Nephron (organoid): ENCODE measurements around the gene NPC1L1.

Experiments used
- H3K27ac Mint-ChIP-seq, 3 experiments: 2 replicates each; pipeline ENCODE4 v1.8.0; 2020; ENCODE audit warnings: mixed read lengths in 3 of 3, mild to moderate bottlenecking in 2 of 3, moderate library complexity in 1 of 3
- H3K27me3 Mint-ChIP-seq: 2 replicates; pipeline ENCODE4 v1.8.0; 2021; ENCODE audit warnings: low read depth, mild to moderate bottlenecking, moderate library complexity, mixed read lengths
- H3K36me3 Mint-ChIP-seq: 2 replicates; pipeline ENCODE4 v1.8.0; 2020; ENCODE audit warnings: low read depth, mixed read lengths
- H3K4me1 Mint-ChIP-seq: 2 replicates; pipeline ENCODE4 v1.8.0; 2020; ENCODE audit warnings: mixed read lengths
- H3K4me3 Mint-ChIP-seq, 3 experiments: 2 replicates each; pipeline ENCODE4 v1.8.0; 2020; ENCODE audit warnings: mild to moderate bottlenecking in 3 of 3, mixed read lengths in 3 of 3, moderate library complexity in 2 of 3
- H3K9me3 Mint-ChIP-seq: 2 replicates; pipeline ENCODE4 v1.8.0; 2020; ENCODE audit warnings: mixed read lengths
- TF ChIP-seq, protein P1 (sequence below), 3 experiments: fragments of 200-600 bp; sonication (generic); IDR thresholded peaks; one replicate each; pipeline ENCODE4 v1.5.0; 2021; ENCODE audit warnings: antibody characterized with exemption in 3 of 3; ENCODE audit not compliant: unreplicated experiment in 3 of 3

Gene NPC1L1

DNA sequence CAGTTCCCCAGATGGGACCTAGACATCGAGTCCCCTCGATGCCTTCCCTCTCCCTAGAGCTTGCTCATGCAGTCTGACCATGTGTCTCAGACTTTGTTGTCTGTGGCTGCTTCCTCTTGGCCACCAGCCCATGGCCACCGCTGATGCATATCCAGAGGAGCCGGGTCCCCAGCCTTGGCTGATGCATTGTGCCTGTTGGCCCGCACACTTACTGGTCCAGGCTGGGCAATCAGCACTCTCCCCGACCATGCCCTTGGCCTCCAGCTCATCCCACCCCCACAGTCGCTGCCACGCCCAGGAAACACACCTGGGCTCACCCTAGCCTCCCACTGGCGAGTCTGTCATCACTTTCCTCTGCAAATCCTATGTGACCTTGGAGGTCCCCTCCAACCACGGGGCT lies 10.1 kb downstream of the NPC1L1 start:
- H3K4me1 Mint-ChIP-seq, result no peaks in the 10 kb centered on the region
- H3K4me3 Mint-ChIP-seq, result no peak overlapping the region
- H3K9me3 Mint-ChIP-seq, result peaks cover 11% of the 10 kb centered on the region
- TF ChIP-seq, protein P1, sequence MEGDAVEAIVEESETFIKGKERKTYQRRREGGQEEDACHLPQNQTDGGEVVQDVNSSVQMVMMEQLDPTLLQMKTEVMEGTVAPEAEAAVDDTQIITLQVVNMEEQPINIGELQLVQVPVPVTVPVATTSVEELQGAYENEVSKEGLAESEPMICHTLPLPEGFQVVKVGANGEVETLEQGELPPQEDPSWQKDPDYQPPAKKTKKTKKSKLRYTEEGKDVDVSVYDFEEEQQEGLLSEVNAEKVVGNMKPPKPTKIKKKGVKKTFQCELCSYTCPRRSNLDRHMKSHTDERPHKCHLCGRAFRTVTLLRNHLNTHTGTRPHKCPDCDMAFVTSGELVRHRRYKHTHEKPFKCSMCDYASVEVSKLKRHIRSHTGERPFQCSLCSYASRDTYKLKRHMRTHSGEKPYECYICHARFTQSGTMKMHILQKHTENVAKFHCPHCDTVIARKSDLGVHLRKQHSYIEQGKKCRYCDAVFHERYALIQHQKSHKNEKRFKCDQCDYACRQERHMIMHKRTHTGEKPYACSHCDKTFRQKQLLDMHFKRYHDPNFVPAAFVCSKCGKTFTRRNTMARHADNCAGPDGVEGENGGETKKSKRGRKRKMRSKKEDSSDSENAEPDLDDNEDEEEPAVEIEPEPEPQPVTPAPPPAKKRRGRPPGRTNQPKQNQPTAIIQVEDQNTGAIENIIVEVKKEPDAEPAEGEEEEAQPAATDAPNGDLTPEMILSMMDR (IDR thresholded peaks at IDR 0.05; ENCODE audit: unreplicated experiment in 3 of 3), result no peak
- H3K27me3 Mint-ChIP-seq, result peaks cover 11% of the 10 kb centered on the region
- peaks cover 9% of the 10 kb centered on the region for H3K36me3 Mint-ChIP-seq
- H3K27ac Mint-ChIP-seq, result no peak overlapping the region

DNA sequence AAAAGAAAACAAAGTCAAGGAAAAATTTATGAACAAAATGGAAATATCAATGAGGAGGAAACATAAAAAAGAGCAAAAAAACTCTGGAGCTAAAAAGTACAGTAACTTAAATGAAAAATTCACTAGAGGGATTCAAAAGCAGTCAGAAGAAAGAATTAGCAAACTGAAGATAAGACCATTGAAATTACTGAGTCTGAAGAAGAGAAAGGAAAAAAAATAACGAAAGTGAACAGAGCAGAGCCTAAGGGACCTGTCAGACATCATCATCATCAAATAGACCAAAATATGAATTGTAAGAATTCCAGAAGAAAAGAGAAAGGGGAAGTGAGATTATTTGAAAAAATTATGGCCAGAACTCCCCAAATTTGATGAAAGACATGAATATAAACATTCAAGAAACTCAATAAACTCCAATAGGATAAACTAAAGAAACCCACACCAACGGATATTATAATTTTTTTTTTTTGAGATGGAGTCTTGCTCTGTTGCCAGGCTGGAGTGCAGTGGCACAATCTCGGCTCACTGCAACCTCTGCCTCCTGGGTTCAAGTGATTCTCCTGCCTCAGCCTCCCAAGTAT lies 16.2 kb downstream of the NPC1L1 start:
- TF ChIP-seq, protein P1 (IDR thresholded peaks at IDR 0.05; ENCODE audit: unreplicated experiment in 3 of 3), result no peak
- H3K27ac Mint-ChIP-seq, result no peak overlapping the region

DNA sequence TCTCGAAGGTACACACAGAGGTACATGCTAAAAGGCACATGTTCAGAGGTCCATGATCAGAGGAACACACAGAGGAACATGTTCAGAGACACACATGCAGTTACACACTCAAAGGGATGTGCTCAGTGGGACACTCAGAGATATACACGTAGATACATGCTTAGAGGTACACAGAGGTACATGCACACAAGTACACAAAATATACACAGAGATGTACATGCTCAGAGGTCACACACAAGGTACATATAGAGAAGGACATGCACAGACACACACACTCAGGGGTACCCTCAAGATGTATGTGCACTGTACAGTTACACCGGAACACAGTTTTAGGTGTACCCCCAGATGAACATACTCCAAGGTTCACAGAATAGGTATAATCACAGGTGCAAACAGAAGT lies 18.8 kb downstream of the NPC1L1 start:
- Mint-ChIP-seq H3K9me3 (peaks cover 25% of the 10 kb centered on the region), H3K27me3 (peaks cover 3% of the 10 kb centered on the region), H3K4me3 (no peak overlapping the region)

More for the DNA sequence above, 16.2 kb downstream of the NPC1L1 start:
- peaks cover 31% of the 10 kb centered on the region for H3K9me3 Mint-ChIP-seq
- no peak overlapping the region for H3K4me3 Mint-ChIP-seq
- H3K36me3 Mint-ChIP-seq, result peaks cover 23% of the 10 kb centered on the region
- peaks cover 6% of the 10 kb centered on the region for H3K27me3 Mint-ChIP-seq
- H3K4me1 Mint-ChIP-seq, result no peaks in the 10 kb centered on the region

DNA sequence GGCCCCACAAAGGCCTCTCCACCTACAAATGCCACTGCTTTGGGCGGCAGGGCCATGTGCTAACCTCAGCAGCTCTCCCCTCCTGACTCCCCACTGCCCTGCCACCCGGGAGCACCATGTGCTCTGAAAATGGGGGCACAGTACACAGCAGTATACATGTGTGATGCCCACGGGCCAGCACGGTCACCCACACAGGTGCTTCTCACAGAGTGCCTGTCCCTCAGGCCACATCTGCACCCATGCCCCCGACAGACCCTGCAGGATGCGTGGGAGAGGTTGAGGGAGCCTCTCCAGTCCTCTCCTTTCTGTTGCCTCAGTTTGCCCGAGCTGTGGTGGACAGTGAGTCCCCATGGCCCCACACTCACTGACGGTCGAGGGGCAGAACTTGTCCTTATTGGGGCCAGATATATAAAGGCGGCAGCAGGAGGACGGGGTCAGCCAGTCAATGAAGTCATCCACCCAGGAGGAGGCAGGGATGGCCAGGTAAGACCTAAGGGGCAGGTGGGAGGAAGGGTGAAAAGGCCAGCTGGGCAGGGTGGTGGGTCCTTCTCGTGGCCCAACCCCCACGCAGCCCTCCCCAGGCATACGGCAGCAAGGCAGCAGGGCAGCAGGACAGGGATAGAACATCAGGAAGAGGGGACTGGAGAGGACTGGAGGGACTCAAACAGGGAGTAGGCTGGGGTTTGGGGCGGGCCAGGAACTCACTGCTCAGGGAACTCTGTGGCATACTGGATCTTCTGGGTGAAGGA lies 19.6 kb downstream of the NPC1L1 start:
- Mint-ChIP-seq H3K4me3 (no peak overlapping the region), H3K27me3 (peaks cover 3% of the 10 kb centered on the region), H3K9me3 (peaks cover 22% of the 10 kb centered on the region), H3K27ac (no peak overlapping the region), H3K36me3 (peaks cover 16% of the 10 kb centered on the region), H3K4me1 (no peaks in the 10 kb centered on the region)
- TF ChIP-seq, protein P1 (IDR thresholded peaks at IDR 0.05; ENCODE audit: unreplicated experiment in 3 of 3), result no peak

More for the DNA sequence above, 18.8 kb downstream of the NPC1L1 start:
- Mint-ChIP-seq H3K27ac (no peak overlapping the region), H3K4me1 (no peaks in the 10 kb centered on the region), H3K36me3 (peaks cover 19% of the 10 kb centered on the region)
- TF ChIP-seq, protein P1 (IDR thresholded peaks at IDR 0.05; ENCODE audit: unreplicated experiment in 3 of 3), result no peak

DNA sequence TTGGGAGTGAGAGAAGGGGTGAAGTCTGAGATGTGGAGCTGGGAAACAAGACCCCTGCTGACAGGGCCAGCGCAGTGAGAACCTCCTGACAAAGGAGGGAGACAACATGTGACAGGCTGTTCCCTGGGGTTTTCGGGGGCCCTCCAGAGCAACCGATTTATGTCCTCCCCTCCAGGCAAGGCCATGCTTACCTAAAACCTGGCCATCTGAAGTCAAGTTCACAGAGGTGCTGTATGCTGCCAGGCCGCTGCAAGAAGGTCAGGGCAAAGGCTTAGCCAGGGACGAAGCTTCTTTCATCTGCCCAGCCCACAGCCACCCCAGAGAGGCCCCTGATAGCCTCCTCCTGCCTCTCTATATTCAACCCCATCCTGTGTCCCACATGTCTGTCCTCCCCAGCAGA lies 20.6 kb downstream of the NPC1L1 start:
- H3K4me3 Mint-ChIP-seq, result no peak overlapping the region
- H3K4me1 Mint-ChIP-seq, result no peaks in the 10 kb centered on the region
- H3K27ac Mint-ChIP-seq, result no peak overlapping the region
- peaks cover 10% of the 10 kb centered on the region for H3K36me3 Mint-ChIP-seq
- H3K27me3 Mint-ChIP-seq, result peaks cover 3% of the 10 kb centered on the region
- H3K9me3 Mint-ChIP-seq, result peaks cover 17% of the 10 kb centered on the region
- TF ChIP-seq, protein P1 (IDR thresholded peaks at IDR 0.05; ENCODE audit: unreplicated experiment in 3 of 3), result no peak

DNA sequence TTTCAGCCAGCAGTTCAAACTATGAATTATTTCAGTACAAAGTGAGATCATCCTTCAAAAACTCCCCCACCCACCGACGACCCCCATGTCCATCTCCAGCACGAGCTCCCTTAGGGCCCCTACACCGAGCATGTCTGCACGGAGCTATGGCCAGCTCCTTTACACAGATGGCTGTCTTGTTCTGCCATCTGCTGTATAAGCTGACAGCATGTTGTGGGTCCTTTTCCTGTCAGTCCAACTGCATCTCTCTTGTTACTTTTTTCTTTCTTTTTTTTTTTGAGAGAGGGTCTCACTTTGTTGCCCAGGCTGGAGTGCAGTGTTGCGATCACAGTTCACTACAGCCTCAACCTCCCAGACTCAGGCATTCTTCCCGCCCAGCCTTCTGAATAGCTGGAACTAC lies 21.6 kb downstream of the NPC1L1 start:
- Mint-ChIP-seq H3K27me3 (no peaks in the 10 kb centered on the region), H3K27ac (no peak overlapping the region), H3K36me3 (peaks cover 6% of the 10 kb centered on the region), H3K4me1 (no peaks in the 10 kb centered on the region), H3K4me3 (no peak overlapping the region), H3K9me3 (peaks cover 13% of the 10 kb centered on the region)
- TF ChIP-seq, protein P1 (IDR thresholded peaks at IDR 0.05; ENCODE audit: unreplicated experiment in 3 of 3), result no peak
